HEK293T (cell line): ENCODE results near the gene TMEM256.

ENCODE experiments used
- CTCF ChIA-PET: fragments of 350-600 bp; formaldehyde crosslinking; extraction: SDS; loops from one replicate; lab custom pipeline; 2021; ENCODE audit warnings: antibody characterized with exemption, inconsistent platforms; lab: Yijun Ruan, JAX
- POLR2A ChIA-PET: fragments of 350-600 bp; formaldehyde crosslinking; extraction: SDS; loops from one replicate; lab custom pipeline; 2020; ENCODE audit warnings: antibody characterized with exemption, inconsistent platforms; lab: Yijun Ruan, JAX
- DNase-seq: peaks from one replicate; pipeline ENCODE4 v3.0.0; 2012; ENCODE audit warnings: mixed read lengths; ENCODE audit errors: extremely low spot score
- ARNT ChIP-seq: fragments of 450-650 bp; IDR thresholded peaks from 2 replicates; pipeline ENCODE4 v1.6.1; 2017; ENCODE audit warnings: mild to moderate bottlenecking
- BHLHE40 ChIP-seq: fragments of 450-650 bp; IDR thresholded peaks from 2 replicates; pipeline ENCODE4 v1.6.1; 2016; ENCODE audit warnings: mild to moderate bottlenecking, moderate library complexity, borderline replicate concordance
- CTBP1 ChIP-seq: fragments of 450-650 bp; IDR thresholded peaks from 2 replicates; pipeline ENCODE4 v1.6.1; 2016; ENCODE audit warnings: borderline replicate concordance
- ELF4 ChIP-seq: fragments of 450-650 bp; IDR thresholded peaks from 2 replicates; pipeline ENCODE4 v1.6.1; 2017; ENCODE audit warnings: antibody characterized with exemption
- FOXA1 ChIP-seq: fragments of 450-650 bp; IDR thresholded peaks from 2 replicates; pipeline ENCODE4 v1.6.1; 2016; ENCODE audit warnings: mild to moderate bottlenecking
- FOXK2 ChIP-seq: fragments of 450-650 bp; IDR thresholded peaks from 2 replicates; pipeline ENCODE4 v1.6.1; 2016; ENCODE audit warnings: mild to moderate bottlenecking
- FOXM1 ChIP-seq: fragments of 450-650 bp; IDR thresholded peaks from 2 replicates; pipeline ENCODE4 v1.6.1; 2017; ENCODE audit warnings: mild to moderate bottlenecking, borderline replicate concordance
- HDGF ChIP-seq: fragments of 450-650 bp; IDR thresholded peaks from 2 replicates; pipeline ENCODE4 v1.6.1; 2017; ENCODE audit warnings: antibody characterized with exemption, borderline replicate concordance
- L3MBTL2 ChIP-seq: fragments of 450-650 bp; conservative IDR thresholded peaks from 2 replicates; pipeline ENCODE4 v1.6.1; 2016; ENCODE audit warnings: mild to moderate bottlenecking
- LEF1 ChIP-seq: fragments of 450-650 bp; IDR thresholded peaks from 2 replicates; pipeline ENCODE4 v1.6.1; 2017; ENCODE audit warnings: mild to moderate bottlenecking, borderline replicate concordance
- NFRKB ChIP-seq: fragments of 450-650 bp; IDR thresholded peaks from 2 replicates; pipeline ENCODE4 v1.6.1; 2016; ENCODE audit warnings: mild to moderate bottlenecking, moderate library complexity
- PKNOX1 ChIP-seq: fragments of 450-650 bp; IDR thresholded peaks from 2 replicates; pipeline ENCODE4 v1.6.1; 2016
- SP1 ChIP-seq: fragments of 450-650 bp; IDR thresholded peaks from 2 replicates; pipeline ENCODE4 v1.6.1; 2017
- SUZ12 ChIP-seq: fragments of 450-650 bp; IDR thresholded peaks from 2 replicates; pipeline ENCODE4 v1.6.1; 2016; ENCODE audit warnings: mild to moderate bottlenecking
- TARDBP ChIP-seq: fragments of 450-650 bp; IDR thresholded peaks from 2 replicates; pipeline ENCODE4 v1.6.1; 2016
- ZNF384 ChIP-seq: fragments of 450-650 bp; IDR thresholded peaks from 2 replicates; pipeline ENCODE4 v1.6.1; 2016

The TMEM256 gene

GRCh38 chr17:7404737-7405349, 946 bp upstream of the TMEM256 start:
- TF ChIP-seq LEF1: no peak
- POLR2A ChIA-PET: interaction anchor here (0.8 to 2.1 kb wide), 15 partner anchors 11 to 281 kb away, joined by 3 to 25 read pairs (median 4); partner anchors contain the start of genes CHRNB1, PLSCR3, POLR2A and TMEM102
- peak; percentile 42 for DNase-seq
- CTCF ChIA-PET: no interaction called here

GRCh38 chr17:7403727-7403976, 245 bp downstream of the TMEM256 start:
- CTCF ChIA-PET: interaction anchor here (0.6 kb wide), 3 partner anchors 43 to 855 kb away, joined by 3 to 4 read pairs (median 3); no protein-coding TSS in a partner anchor
- TF ChIP-seq BHLHE40 (no peak), FOXK2 (no peak), NFRKB (no peak), SUZ12 (no peak), HDGF (no peak), ZNF384 (no peak), FOXA1 (no peak), SP1 (no peak), PKNOX1 (no peak), ELF4 (no peak), CTBP1 (no peak), L3MBTL2 (no peak), LEF1 (no peak), TARDBP (no peak)
- DNase-seq: peak; percentile 30
- POLR2A ChIA-PET: interaction anchor here (0.6 to 2.1 kb wide), 26 partner anchors 8 to 284 kb away, joined by 3 to 25 read pairs (median 4); partner anchors contain the start of genes CHRNB1, PLSCR3, TMEM102 and TP53

DNA sequence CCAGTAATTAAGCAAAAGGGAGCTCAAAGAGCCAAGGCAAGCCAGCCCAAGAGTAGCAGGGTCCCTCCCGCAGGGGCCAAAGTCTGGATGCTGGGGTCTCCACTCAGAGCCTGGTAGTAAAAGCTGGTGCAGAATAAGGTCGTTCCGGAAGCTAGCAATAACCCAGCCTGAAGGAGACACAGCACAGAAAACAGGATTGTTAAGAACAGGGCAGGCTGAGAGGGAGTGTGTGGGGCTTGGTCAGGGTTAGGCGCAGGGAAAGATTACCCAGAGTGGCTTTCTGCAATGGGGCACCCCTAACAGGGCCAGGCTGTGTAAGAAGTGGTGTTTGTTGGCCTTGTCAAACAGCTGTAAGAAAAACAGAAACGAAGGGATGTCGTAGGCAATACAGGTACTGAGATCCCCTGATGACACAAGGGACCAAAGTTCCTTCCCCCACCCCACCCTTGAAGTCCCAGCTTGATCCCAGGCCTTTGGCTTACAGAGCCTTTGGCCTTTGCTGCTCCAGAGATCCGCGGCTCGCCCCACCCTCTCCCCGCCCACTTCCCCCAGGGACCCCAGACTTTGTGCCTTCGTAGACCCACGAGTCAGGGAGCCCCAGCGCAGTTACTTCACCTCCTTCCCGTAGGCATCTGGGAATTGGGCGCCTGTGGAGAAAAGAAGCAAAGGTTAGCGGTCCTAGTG, 712 bp downstream of the TMEM256 start:
- no peak for TF ChIP-seq TARDBP
- CTCF ChIA-PET: interaction anchor here (0.6 kb wide), 1 partner anchor 856 kb away, joined by 4 read pairs; no protein-coding TSS in a partner anchor
- no peak for DNase-seq
- POLR2A ChIA-PET: interaction anchor here (1.0 to 2.1 kb wide), 7 partner anchors 15 to 136 kb away, joined by 3 to 25 read pairs (median 5); partner anchors contain the start of gene CHRNB1

DNA sequence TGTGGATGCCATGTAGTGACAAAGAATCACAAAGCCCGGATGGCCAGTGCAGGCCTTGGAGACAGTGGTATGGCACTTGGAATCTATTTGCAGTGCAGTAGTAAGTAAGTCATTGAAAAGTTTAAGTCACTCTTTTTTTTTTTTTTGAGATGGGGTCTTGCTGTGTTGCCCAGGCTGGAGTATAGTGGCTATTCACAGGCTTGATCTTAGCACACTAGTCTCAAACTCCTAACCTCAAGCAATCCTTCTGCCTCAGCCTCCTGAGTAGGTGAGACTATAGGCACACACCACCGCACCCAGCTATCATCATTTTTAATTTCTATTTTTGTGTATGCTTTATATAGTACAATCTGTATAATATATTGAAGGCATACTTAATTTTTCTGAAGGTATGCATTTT, 5.3 kb downstream of the TMEM256 start:
- no peak for DNase-seq
- ChIA-PET CTCF (no interaction called here), POLR2A (interaction anchor here (1.2 to 1.6 kb wide), 5 partner anchors 10 to 148 kb away, joined by 3 to 4 read pairs (median 3); no protein-coding TSS in a partner anchor)
- peak; percentile 57; the same call in 1 of the 2 replicates for TF ChIP-seq ZNF384
- no peak for TF ChIP-seq NFRKB

- CTCF ChIA-PET: no interaction called here
- DNase-seq: no peak
- no peak for TF ChIP-seq PKNOX1
- no peak for TF ChIP-seq FOXK2
- TF ChIP-seq NFRKB: no peak
- TF ChIP-seq HDGF: no peak
- no peak for TF ChIP-seq TARDBP
- no peak for TF ChIP-seq FOXM1
- no peak for TF ChIP-seq ZNF384
- no peak for TF ChIP-seq CTBP1
- no peak for TF ChIP-seq LEF1
- no peak for TF ChIP-seq ELF4
- TF ChIP-seq SP1: no peak
- no peak for TF ChIP-seq FOXA1
- no peak for TF ChIP-seq ARNT
- POLR2A ChIA-PET: interaction anchor here (0.9 kb wide), 1 partner anchor 8 kb away, joined by 4 read pairs; the partner anchor contains the start of gene TMEM256
Measured at GRCh38 chr17:7396147-7396546, 7.8 kb downstream of the TMEM256 start.

DNA sequence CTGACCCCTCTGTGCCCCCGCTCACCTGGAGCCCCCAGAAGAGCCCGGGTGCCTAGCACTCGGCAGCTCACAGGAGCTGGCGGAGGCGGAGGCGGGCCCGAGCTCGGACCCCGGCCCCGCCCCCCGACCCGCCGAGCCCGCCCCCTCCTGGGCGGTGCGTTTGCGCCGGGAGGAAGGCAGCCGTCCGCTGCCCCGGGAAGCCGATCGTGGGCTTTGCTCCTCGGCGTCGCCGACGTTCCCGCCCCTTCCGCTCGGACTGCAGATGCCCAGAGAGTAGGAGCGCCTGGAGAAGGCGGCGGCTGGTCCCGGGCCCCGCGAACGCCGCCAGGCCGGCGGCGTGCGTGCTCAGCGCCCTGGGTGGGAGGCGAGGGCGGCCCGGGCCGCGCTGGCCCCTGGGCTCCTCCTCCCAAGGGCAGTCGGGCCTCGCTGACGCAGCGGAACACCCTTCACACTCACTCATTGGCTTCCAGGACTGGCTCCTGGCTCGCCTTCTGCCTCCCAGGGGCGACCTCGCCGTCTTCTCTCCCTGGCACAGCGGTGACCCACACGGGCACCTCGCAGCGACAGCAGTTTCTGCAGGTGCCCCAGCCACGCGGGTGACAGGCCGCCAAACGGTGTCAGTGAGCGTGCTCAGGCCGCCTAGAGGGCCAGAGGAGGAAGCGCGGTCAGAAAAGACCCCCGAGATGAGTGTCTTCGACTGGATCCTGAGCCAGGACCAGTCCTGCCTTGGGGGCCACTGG, 9.3 kb downstream of the TMEM256 start, which contains the start of gene PLSCR3:
Gene PLSCR3, minus strand, starts transcription at position 74 of the 740 bp plus-strand sequence. CDS start 415 bp downstream, outside the sequence.
- CTCF ChIA-PET: no interaction called here
- POLR2A ChIA-PET: interaction anchor here (0.6 to 1.0 kb wide), 4 partner anchors 10 to 32 kb away, joined by 3 to 4 read pairs (median 3); partner anchors contain the start of gene TMEM256
- peak; percentile 89 for DNase-seq
- TF ChIP-seq PKNOX1 (no peak; the same call in 1 of the 2 replicates), FOXA1 (no peak), HDGF (no peak), LEF1 (peak; percentile 57; the same call in 1 of the 2 replicates), L3MBTL2 (peak; percentile 92), FOXM1 (no peak)
